HG02642 (cell line): Measurements from ENCODE around the gene PRDM10.

Experiments used
- ATAC-seq: cut with Tn5 transposase; IDR thresholded peaks from one replicate; pipeline ENCODE4 v1.9.1; 2021; ENCODE audit warnings: mild to moderate bottlenecking; ENCODE audit not compliant: unreplicated experiment, poor library complexity

The PRDM10 gene

GRCh38 chr11:129948926-129949466, 53.6 kb downstream of the PRDM10 start:
- ATAC-seq, result no peak

GRCh38 chr11:129947474-129947873, 55.2 kb downstream of the PRDM10 start:
- no peak for ATAC-seq

GRCh38 chr11:129946965-129947364, 55.7 kb downstream of the PRDM10 start:
- ATAC-seq, result no peak

- no peak for ATAC-seq
These were observed 56.4 kb downstream of the PRDM10 start for GRCh38 chr11:129946256-129946655.

- no peak for ATAC-seq
These were observed 57.3 kb downstream of the PRDM10 start for GRCh38 chr11:129945373-129945772.

- no peak for ATAC-seq
These were observed 57.9 kb downstream of the PRDM10 start for GRCh38 chr11:129944696-129945095.

- ATAC-seq, result no peak
These were observed 59.6 kb downstream of the PRDM10 start for GRCh38 chr11:129943036-129943435.

GRCh38 chr11:129939510-129939909, 63.1 kb downstream of the PRDM10 start:
- ATAC-seq, result no peak

GRCh38 chr11:129938764-129939163, 63.9 kb downstream of the PRDM10 start:
- ATAC-seq, result no peak

- ATAC-seq, result no peak
These were observed 64.9 kb downstream of the PRDM10 start for GRCh38 chr11:129937592-129938238.

GRCh38 chr11:129935723-129936122, 66.9 kb downstream of the PRDM10 start:
- ATAC-seq, result no peak

- no peak for ATAC-seq
These were observed 68.7 kb downstream of the PRDM10 start for GRCh38 chr11:129933891-129934290.

GRCh38 chr11:129933262-129933661, 69.4 kb downstream of the PRDM10 start:
- no peak for ATAC-seq

- ATAC-seq, result no peak
These were observed 70.1 kb downstream of the PRDM10 start for GRCh38 chr11:129932381-129933067.

- ATAC-seq, result no peak
These were observed 71.9 kb downstream of the PRDM10 start for GRCh38 chr11:129930743-129931142.

GRCh38 chr11:129930296-129930695, 72.3 kb downstream of the PRDM10 start:
- no peak for ATAC-seq

- ATAC-seq, result no peak
These were observed 72.9 kb downstream of the PRDM10 start for GRCh38 chr11:129929721-129930120.

GRCh38 chr11:129928923-129929692, 73.5 kb downstream of the PRDM10 start:
- no peak for ATAC-seq

- no peak for ATAC-seq
These were observed 80.0 kb downstream of the PRDM10 start for GRCh38 chr11:129922674-129923073.

- no peak for ATAC-seq
These were observed 84.3 kb downstream of the PRDM10 start for GRCh38 chr11:129918361-129918760.

GRCh38 chr11:129917231-129917630, 85.4 kb downstream of the PRDM10 start:
- no peak for ATAC-seq
